ENCODE results near the gene LAMB3. TPM values are rescaled to one million over a fixed set of nuclear protein-coding genes. Genes with fewer than 3 reads are reported as not detected.

Gene LAMB3
- polyA plus RNA-seq, 1 experiment: 4.4 TPM

GRCh38 chr1:209595028-209595427 lies 57.2 kb downstream of the LAMB3 start:
- Histone ChIP-seq H3K4me3 (ENCODE audit: low read depth, low read length) (no peak overlapping the region), H3K27me3 (ENCODE audit: control insufficient read depth, insufficient read depth, low read length) (no peaks in the 10 kb centered on the region; the same call in 1 of the 2 replicates), H3K36me3 (ENCODE audit: control insufficient read depth, insufficient read depth, low read length) (no peaks in the 10 kb centered on the region)
- TF ChIP-seq CTCF (IDR thresholded peaks at IDR 0.05; ENCODE audit: insufficient read depth, low read depth, low read length): no peak
- DNase-seq (ENCODE audit: low read depth): no peak
- ChIA-PET POLR2A (no interaction called here), CTCF (interaction anchor here (1.8 kb wide), 1 partner anchor 18 kb away, joined by 8 read pairs; no protein-coding TSS in a partner anchor)

- POLR2A ChIA-PET: no interaction called here
- DNase-seq (ENCODE audit: low read depth): no peak
- TF ChIP-seq CTCF (IDR thresholded peaks at IDR 0.05; ENCODE audit: insufficient read depth, low read depth, low read length): no peak
Observed at GRCh38 chr1:209594440-209594839, 57.8 kb downstream of the LAMB3 start.

GRCh38 chr1:209593747-209594146 lies 58.5 kb downstream of the LAMB3 start:
- no peak overlapping the region for H3K4me3 ChIP-seq (ENCODE audit: low read depth, low read length)
- no peak for DNase-seq (ENCODE audit: low read depth)
- POLR2A ChIA-PET: no interaction called here
- TF ChIP-seq CTCF (IDR thresholded peaks at IDR 0.05; ENCODE audit: insufficient read depth, low read depth, low read length): no peak
- no peaks in the 10 kb centered on the region; the same call in 1 of the 2 replicates for H3K27me3 ChIP-seq (ENCODE audit: control insufficient read depth, insufficient read depth, low read length)
- H3K36me3 ChIP-seq (ENCODE audit: control insufficient read depth, insufficient read depth, low read length): no peaks in the 10 kb centered on the region
- CTCF ChIA-PET: interaction anchor here (1.0 to 1.1 kb wide), 3 partner anchors 9 to 100 kb away, joined by 3 read pairs; no protein-coding TSS in a partner anchor

More at GRCh38 chr1:209594440-209594839, 57.8 kb downstream of the LAMB3 start:
- CTCF ChIA-PET: interaction anchor here (0.8 to 1.8 kb wide), 4 partner anchors 8 to 99 kb away, joined by 3 to 8 read pairs (median 4); no protein-coding TSS in a partner anchor
- no peaks in the 10 kb centered on the region; the same call in 1 of the 2 replicates for H3K27me3 ChIP-seq (ENCODE audit: control insufficient read depth, insufficient read depth, low read length)
- H3K4me3 ChIP-seq (ENCODE audit: low read depth, low read length): no peak overlapping the region
- no peaks in the 10 kb centered on the region for H3K36me3 ChIP-seq (ENCODE audit: control insufficient read depth, insufficient read depth, low read length)

- no peaks in the 10 kb centered on the region for H3K27me3 ChIP-seq (ENCODE audit: control insufficient read depth, insufficient read depth, low read length)
- no peak for DNase-seq (ENCODE audit: low read depth)
- no peak overlapping the region for H3K4me3 ChIP-seq (ENCODE audit: low read depth, low read length)
- ChIA-PET CTCF (interaction anchor here (0.6 to 2.6 kb wide), 13 partner anchors 9 to 102 kb away, joined by 3 to 9 read pairs (median 3); no protein-coding TSS in a partner anchor), POLR2A (no interaction called here)
- no peaks in the 10 kb centered on the region for H3K36me3 ChIP-seq (ENCODE audit: control insufficient read depth, insufficient read depth, low read length)
- peak; percentile 44; the same call in 1 of the 2 replicates for TF ChIP-seq CTCF (IDR thresholded peaks at IDR 0.05; ENCODE audit: insufficient read depth, low read depth, low read length)
Observed at GRCh38 chr1:209590405-209590804, 61.8 kb downstream of the LAMB3 start.

- no peak for TF ChIP-seq CTCF (IDR thresholded peaks at IDR 0.05; ENCODE audit: insufficient read depth, low read depth, low read length)
- CTCF ChIA-PET: interaction anchor here (0.6 to 2.6 kb wide), 13 partner anchors 10 to 109 kb away, joined by 3 to 9 read pairs (median 3); no protein-coding TSS in a partner anchor
Observed at GRCh38 chr1:209589863-209590262, 62.4 kb downstream of the LAMB3 start.

More at GRCh38 chr1:209589863-209590262, 62.4 kb downstream of the LAMB3 start:
- Histone ChIP-seq H3K4me3 (ENCODE audit: low read depth, low read length) (no peak overlapping the region), H3K27me3 (ENCODE audit: control insufficient read depth, insufficient read depth, low read length) (no peaks in the 10 kb centered on the region), H3K36me3 (ENCODE audit: control insufficient read depth, insufficient read depth, low read length) (no peaks in the 10 kb centered on the region)
- POLR2A ChIA-PET: no interaction called here
- no peak for DNase-seq (ENCODE audit: low read depth)

Measured in BJ (cell line).